ENCODE data around the gene L1TD1.
"Not testable (repeated sequence)": the region's sequence is repeated elsewhere in the genome, so short reads cannot be mapped to it uniquely, and the experiment has no call there.

L1TD1 gene

GRCh38 chr1:62194651-62195544 lies at the start of gene L1TD1:
TSS of gene L1TD1 (plus strand) at chr1:62194849. CDS start at chr1:62206629, 11,780 bp downstream.
- no peak for DNase-seq

- DNase-seq: no peak
Measured at GRCh38 chr1:62159940-62160348, 34.7 kb upstream of the L1TD1 start.

GRCh38 chr1:62161711-62162110 lies 32.9 kb upstream of the L1TD1 start:
- DNase-seq: no peak

DNA sequence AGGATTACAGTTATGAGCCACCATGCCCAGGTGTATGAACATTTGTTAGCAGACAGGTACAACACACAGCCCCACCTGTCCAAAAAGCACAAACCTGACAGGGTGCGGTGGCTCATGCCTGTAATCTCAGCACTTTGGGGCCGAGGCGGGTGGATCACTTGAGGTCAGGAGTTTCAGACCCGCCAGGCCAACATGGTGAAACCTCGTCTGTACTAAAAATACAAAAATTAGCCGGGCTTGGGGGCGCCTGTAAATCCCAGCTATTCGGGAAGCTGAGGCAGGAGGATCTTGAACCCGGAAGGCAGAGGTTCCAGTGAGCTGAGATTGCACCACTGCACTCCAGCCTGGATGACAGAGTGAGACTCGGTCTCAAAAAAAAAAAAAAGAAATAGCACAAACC lies 24.3 kb upstream of the L1TD1 start:
- not testable (repeated sequence) for DNase-seq

DNA sequence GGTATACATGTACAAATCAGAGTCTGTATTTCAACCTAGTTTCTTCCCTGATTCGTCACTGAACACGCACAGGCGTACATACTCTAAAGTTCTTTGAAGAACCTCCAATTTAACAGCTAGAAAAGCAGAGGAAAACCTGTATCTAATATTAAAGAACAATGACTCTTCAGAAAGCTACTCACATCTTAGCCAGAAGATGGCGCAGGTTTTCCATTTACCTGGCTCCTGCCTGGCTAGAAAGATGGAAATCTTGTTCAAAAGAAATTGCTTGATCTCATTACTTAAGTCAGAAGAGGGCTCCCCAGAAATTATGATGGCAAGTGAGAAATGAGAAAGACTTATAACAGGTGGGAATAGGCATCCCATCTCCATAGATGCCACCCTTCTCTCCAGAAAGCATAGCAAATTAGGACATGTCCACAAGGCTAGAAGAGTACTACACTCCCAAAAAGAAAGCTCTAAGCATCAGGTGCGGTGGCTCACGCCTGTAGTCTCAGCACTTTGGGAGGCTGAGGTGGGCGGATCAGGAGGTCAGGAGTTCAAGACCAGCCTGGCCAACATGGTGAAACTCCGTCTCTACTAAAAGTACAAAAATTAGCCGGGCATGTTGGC lies 19.0 kb upstream of the L1TD1 start:
- peak; percentile 71 for DNase-seq

DNA sequence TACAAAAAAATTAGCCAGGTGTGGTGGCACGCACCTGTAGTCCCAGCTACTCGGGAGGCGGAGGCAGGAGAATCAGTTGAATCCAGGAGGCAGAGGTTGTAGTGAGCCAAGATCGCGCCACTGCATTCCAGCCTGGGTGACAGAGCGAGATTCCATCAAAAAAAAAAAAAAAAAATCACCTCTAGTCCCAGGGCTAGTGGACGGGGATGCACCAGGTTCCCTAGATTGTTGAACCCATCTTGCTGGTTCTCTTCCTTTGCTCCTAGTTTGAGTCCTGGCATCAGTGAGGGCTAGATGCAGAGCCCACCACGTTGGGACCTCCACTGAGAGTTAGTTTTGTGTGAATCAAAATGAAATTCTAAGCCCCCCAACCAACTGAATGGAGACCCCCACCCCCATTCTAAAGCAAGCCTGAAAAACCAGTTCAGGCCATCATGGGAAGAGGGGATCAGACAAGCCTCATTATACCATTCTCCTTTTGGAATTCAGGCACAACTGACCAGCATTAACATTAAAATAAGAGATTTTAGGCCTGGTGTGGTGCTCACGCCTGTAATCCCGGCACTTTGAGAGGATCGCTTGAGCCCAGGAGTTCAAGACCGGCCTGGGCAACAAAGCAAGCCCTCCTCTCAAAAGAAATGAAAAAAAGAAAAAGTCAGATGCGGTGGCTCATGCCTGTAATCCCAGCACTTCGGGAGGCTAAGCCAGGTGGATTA lies 17.9 kb upstream of the L1TD1 start:
- DNase-seq: no peak

DNA sequence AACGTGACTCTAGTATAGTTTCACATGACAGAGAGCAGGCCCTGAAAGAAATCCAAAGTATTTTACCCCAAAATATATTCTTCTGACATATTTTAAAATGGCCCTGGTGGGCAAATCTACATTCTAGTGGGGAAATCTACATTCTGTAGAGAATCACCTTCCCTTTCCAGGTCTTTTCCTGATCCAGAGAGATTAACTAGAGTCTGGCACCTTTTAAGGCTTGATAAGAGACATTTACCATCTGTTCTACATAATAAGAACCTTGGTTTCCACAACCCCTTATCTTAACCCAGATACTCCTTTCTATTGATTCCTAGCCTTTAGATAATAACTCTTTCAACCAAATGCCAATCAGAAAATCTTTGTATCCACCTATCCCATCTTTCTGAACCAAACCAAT lies 17.0 kb upstream of the L1TD1 start:
- no peak for DNase-seq

DNA sequence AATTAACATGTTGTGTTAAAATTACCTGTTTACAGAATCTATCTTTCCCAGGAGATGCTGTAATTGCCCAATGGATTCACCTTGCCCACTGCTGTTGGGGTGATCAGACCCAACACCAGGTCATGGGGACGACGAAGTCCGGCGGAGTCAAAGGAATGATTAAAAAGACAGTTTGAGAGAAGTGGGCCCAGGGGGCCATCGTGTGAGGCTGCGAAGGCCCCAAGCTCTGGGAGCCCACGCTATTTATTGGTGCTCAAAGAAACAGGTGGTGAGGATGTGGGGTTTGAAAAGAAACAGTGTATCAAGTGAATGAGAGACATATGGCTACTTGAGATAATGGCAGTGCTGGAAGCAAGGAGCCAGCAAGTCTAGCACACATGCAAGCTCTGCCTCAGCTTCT lies 16.3 kb upstream of the L1TD1 start:
- DNase-seq: no peak

DNA sequence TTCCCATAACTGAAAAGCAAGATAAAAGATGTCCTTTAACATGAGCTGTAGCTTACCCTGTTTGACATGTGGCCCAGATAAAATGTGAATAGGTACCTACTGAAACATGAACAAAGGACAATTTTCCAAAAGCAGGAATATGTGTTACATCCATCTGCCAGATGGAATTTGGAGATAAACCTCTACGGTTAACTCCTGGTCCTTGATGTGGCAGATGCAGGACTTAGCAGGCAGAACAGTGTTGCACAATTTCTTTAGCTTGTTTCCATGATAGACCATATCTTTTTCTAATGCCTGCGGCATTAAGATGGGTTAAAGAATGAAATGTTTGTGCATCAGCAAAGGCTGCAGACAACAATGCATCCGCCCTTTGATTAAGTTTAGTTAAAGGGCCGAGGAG lies 14.6 kb upstream of the L1TD1 start:
- not testable (repeated sequence) for DNase-seq

GRCh38 chr1:62180639-62181038 lies 14.0 kb upstream of the L1TD1 start:
- no peak for DNase-seq

DNA sequence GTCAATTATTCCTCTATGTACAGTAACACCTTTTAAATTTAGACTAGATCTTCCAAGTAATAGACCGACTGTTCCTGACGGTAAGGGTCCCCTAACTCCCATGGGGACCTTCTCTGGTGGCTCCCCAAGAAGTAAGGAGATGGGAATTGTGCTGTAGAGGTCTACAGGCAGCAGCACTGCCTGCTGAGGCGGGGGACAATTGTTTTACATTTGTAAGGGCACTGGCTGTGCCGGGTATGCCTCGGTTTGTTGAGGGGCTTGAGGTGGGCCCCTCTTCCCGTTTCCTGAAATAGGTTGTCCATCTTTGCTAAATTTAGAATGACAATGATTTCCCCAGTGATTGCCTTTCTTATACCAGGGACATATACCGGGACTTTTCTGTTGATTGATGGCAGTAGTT lies 13.1 kb upstream of the L1TD1 start:
- DNase-seq: no peak

GRCh38 chr1:62182157-62182556 lies 12.5 kb upstream of the L1TD1 start:
- not testable (repeated sequence) for DNase-seq

GRCh38 chr1:62183164-62184020 lies 11.3 kb upstream of the L1TD1 start:
- not testable (repeated sequence) for DNase-seq

DNA sequence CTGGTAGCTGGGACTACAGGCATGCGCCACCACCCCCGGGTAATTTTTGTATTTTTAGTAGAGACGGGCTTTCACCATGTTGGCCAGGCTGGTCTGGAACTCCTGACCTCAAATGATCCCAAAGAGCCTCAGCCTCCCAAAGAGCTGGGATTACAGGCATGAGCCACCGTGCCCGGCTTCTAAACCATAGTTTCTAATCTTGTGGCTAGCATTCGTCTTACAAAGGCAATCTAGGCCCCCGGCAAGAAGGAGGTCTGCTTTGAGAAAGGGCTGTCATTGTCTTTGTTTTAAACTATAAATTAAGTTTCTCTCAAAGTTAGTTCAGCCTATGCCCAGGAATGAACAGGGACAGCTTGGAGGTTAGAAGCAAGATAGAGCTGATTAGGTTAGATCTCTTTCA lies 10.3 kb upstream of the L1TD1 start:
- no peak for DNase-seq

DNA sequence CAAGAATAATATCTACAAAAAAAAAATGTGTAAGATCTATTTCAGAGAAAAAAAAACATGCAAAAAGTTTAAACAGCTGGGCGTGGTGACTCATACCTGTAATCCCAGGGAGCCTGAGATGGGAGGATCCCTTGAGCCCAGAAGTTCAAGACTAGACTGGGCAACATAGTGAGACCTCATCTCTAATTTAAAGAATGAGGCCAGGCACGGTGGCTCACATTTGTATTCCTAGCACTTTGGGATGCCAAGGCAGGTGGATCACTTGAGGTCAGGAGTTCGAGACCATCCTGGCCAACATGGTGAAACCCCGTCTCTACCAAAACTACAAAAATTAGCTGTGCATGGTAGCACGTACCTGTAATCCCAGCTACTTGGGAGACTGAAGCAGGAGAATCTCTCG lies 9.4 kb upstream of the L1TD1 start:
- DNase-seq: not testable (repeated sequence)

DNA sequence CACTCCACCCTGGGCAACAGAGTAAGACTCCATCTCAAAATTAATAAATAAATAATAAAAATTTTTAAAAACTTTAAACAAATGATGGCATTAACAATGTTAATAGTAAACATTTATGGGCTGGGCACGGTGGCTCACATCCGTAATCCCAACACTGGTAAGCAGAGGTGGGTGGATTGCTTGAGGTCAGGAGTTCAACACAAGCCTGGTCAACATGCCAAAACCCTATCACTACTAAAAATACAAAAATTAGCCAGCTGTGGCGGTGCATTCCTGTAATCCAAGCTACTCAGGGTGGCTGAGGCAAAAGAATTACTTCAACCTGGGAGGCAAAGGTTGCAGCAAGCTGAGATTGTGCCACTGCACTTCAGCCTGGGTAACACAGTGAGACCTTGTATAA lies 9.0 kb upstream of the L1TD1 start:
- no peak for DNase-seq

DNA sequence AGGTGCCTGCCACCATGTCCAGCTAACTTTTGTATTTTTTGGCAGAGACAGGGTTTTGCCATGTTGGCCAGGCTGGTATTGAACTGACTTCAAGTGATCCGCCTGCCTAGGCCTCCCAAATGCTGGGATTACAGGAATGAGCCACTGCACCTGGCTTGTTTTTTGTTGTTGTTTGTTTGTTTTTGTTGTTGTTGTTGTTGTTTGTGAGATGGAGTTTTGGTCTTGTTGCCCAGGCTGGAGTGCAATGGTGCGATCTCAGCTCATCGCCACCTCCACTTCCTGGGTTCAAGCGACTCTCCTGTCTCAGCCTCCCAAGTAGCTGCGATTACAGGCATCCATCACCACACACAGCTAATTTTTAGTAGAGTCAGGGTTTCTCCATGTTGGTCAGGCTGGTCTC lies 7.1 kb upstream of the L1TD1 start:
- DNase-seq: no peak

- DNase-seq: no peak
Measured at GRCh38 chr1:62188111-62188510, 6.5 kb upstream of the L1TD1 start.

DNA sequence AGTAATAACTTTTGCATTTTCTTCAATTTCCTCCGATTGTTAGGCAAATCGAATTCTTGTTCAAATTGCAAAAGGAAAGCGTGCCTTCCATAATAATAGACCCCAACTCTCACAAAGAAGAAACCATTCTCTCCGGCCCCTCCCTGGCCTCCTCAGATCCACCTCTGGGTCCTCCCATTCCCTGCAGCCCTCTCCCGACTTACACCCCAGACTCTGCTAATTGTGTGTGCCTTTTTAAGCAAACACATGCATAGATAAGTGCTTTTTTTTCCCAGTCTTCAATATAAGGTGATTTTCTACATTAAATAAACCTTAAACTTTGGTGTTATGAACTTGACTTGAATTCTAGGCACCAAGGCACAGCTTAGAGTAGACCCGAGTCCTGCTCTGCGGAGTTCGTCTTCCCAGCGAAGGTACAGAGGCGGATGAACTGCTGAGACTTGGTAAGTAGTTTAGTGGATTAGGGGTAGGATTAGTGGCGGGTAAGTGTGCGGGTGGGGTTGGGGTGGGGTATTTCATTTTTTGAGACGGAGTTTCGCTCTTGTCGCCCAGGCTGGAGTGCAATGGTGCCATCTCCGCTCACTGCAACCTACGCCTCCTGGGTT lies 1.5 kb downstream of the L1TD1 start:
- DNase-seq: no peak

GRCh38 chr1:62198069-62198780 lies 3.6 kb downstream of the L1TD1 start:
- no peak for DNase-seq

DNA sequence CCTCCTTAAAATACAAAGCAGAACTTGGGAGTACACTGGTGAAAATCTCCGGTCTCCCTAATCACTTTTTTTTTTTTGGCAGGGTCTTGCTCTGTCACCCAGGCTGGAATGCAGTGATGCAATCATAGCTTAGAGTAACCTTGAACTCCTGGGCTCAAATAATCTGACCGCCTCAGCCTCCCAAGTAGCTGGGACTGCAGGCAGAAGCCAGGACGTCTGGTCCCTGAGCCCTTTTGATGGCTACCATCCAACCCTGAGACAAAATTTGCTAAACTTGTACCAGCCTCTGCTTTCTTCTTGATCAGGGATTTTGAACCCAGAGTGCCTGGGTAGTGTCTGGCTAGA lies 4.1 kb downstream of the L1TD1 start:
- DNase-seq: no peak

DNA sequence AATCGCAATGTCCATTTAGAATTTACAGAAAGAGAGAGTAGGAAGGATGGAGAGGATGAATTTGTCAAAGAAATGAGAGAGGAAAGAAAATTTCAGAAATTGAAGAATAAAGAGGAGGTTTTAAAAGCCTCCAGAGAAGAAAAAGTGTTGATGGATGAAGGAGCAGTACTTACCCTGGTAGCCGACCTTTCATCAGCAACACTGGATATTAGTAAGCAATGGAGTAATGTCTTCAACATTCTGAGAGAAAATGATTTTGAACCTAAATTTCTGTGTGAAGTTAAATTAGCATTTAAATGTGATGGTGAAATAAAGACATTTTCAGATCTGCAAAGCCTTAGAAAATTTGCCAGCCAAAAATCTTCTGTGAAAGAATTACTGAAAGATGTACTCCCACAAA lies 12.5 kb downstream of the L1TD1 start:
- no peak for DNase-seq
